HL-60 (cell line): Measurements from ENCODE around the gene PLEKHB2.

Source experiments
- DNase-seq, 2 experiments: peaks; one replicate each; pipeline ENCODE4 v3.0.0-alpha.2; 2010 to 2020; ENCODE audit warnings: low read depth in 1 of 2, low spot score in 1 of 2
- H3K27ac ChIP-seq: fragments of 250-450 bp; sonication (Bioruptor Pico); replicated peaks from 2 replicates; pipeline ENCODE4 v1.5.1; 2020; ENCODE audit warnings: mild to moderate bottlenecking, moderate library complexity
- H3K27me3 ChIP-seq: fragments of 250-450 bp; sonication (Bioruptor Pico); 2 replicates; pipeline ENCODE4 v1.5.1; 2021; ENCODE audit warnings: mild to moderate bottlenecking, moderate library complexity; ENCODE audit not compliant: insufficient read depth, poor library complexity, severe bottlenecking
- H3K4me3 ChIP-seq: replicated peaks from 2 replicates; pipeline ENCODE4 v1.5.1; 2011; ENCODE audit warnings: mild to moderate bottlenecking, control low read depth, low read length; ENCODE audit not compliant: insufficient read depth
- GABPA ChIP-seq: IDR thresholded peaks from 2 replicates; pipeline ENCODE4 v1.6.1; 2012; ENCODE audit warnings: low read depth
- POLR2AphosphoS5 ChIP-seq: IDR thresholded peaks from 2 replicates; pipeline ENCODE4 v1.6.1; 2012; ENCODE audit warnings: low read depth
- SPI1 ChIP-seq: IDR thresholded peaks from 2 replicates; pipeline ENCODE4 v1.6.1; 2012; ENCODE audit warnings: low read depth, mild to moderate bottlenecking, borderline replicate concordance
- TF ChIP-seq, protein P1 (sequence below): IDR thresholded peaks from 2 replicates; pipeline ENCODE4 v1.6.1; 2012; ENCODE audit warnings: low read depth; ENCODE audit not compliant: insufficient replicate concordance
- TF ChIP-seq, protein P2 (sequence below): IDR thresholded peaks from one replicate; pipeline ENCODE4 v1.5.1; 2011; ENCODE audit warnings: low read length, control low read depth, inconsistent platforms; ENCODE audit not compliant: insufficient read depth

Gene PLEKHB2

DNA sequence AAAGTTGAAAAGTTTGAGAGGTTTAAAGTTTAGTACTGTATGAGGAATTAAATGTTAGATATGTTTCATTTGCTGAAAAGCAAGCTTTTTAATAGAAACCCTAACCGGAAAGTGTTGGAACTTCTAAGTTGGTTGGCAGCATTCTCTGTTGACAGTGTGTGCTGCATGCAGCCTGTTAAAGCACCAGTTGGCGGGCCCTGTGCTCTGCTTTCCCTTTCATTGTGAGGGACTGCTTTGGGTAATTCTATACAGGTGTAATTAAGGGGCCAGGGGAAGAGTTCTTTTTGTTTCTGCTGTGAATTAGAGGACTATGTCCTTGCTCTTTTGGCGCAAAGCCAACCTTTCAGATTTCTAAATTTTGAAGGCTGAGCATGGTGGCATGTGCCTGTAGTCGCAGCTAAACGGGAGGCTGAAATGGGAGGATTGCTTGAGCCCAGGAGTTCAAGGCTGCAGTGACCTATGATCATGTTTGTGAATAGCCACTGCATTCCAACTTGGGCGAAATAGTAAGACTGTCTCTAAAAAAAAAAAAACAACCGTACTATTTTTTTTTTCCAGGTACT lies 20.1 kb downstream of the PLEKHB2 start:
- H3K27me3 ChIP-seq, result no peaks in the 10 kb centered on the region
- no peak overlapping the region for H3K27ac ChIP-seq
- no peak for DNase-seq
- TF ChIP-seq GABPA, result no peak
- TF ChIP-seq POLR2AphosphoS5, result no peak
- TF ChIP-seq, protein P1, sequence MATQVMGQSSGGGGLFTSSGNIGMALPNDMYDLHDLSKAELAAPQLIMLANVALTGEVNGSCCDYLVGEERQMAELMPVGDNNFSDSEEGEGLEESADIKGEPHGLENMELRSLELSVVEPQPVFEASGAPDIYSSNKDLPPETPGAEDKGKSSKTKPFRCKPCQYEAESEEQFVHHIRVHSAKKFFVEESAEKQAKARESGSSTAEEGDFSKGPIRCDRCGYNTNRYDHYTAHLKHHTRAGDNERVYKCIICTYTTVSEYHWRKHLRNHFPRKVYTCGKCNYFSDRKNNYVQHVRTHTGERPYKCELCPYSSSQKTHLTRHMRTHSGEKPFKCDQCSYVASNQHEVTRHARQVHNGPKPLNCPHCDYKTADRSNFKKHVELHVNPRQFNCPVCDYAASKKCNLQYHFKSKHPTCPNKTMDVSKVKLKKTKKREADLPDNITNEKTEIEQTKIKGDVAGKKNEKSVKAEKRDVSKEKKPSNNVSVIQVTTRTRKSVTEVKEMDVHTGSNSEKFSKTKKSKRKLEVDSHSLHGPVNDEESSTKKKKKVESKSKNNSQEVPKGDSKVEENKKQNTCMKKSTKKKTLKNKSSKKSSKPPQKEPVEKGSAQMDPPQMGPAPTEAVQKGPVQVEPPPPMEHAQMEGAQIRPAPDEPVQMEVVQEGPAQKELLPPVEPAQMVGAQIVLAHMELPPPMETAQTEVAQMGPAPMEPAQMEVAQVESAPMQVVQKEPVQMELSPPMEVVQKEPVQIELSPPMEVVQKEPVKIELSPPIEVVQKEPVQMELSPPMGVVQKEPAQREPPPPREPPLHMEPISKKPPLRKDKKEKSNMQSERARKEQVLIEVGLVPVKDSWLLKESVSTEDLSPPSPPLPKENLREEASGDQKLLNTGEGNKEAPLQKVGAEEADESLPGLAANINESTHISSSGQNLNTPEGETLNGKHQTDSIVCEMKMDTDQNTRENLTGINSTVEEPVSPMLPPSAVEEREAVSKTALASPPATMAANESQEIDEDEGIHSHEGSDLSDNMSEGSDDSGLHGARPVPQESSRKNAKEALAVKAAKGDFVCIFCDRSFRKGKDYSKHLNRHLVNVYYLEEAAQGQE, result no peak
- TF ChIP-seq SPI1, result no peak
- TF ChIP-seq, protein P2, sequence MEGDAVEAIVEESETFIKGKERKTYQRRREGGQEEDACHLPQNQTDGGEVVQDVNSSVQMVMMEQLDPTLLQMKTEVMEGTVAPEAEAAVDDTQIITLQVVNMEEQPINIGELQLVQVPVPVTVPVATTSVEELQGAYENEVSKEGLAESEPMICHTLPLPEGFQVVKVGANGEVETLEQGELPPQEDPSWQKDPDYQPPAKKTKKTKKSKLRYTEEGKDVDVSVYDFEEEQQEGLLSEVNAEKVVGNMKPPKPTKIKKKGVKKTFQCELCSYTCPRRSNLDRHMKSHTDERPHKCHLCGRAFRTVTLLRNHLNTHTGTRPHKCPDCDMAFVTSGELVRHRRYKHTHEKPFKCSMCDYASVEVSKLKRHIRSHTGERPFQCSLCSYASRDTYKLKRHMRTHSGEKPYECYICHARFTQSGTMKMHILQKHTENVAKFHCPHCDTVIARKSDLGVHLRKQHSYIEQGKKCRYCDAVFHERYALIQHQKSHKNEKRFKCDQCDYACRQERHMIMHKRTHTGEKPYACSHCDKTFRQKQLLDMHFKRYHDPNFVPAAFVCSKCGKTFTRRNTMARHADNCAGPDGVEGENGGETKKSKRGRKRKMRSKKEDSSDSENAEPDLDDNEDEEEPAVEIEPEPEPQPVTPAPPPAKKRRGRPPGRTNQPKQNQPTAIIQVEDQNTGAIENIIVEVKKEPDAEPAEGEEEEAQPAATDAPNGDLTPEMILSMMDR, result no peak
- no peak overlapping the region for H3K4me3 ChIP-seq

DNA sequence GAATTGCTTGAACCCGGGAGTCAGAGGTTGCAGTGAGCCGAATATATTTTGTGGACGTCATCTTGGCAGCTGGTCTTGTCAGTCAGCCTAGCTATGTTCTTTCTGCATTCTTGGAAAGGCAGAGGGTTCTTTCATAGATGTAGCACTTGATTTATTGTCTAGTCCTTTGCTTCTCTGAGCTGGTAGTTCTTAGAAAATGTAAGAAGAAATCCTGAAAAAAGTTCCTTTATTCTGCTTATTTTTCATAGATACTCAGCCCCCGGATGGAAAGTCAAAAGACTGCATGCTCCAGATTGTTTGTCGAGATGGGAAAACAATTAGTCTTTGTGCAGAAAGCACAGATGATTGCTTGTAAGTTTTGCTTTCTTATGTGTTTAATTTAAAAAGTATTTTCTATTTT lies 21.3 kb downstream of the PLEKHB2 start:
- no peak for TF ChIP-seq POLR2AphosphoS5
- no peak for TF ChIP-seq GABPA
- TF ChIP-seq, protein P1, result no peak
- TF ChIP-seq SPI1, result no peak
- TF ChIP-seq, protein P2, result no peak
- no peak overlapping the region for H3K4me3 ChIP-seq
- no peak for DNase-seq

DNA sequence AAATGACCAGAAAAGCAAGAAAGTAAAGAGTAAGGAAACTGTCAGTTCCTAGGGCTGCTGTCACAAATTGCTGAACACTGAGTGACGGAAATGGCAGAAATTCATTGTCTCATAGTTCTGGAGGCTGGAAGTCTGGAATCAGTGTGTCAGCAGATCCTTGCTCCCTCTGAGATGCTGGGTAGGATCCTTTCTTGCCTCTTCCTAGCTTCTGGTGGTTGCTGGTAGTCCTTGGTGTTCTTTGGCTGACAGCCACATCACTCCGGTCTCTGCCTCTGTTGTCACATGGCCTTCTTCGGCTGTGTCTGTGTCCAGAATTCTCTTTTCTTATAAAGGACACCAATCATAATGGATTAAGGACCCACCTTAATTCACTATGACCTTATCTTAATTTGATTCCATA lies 21.9 kb downstream of the PLEKHB2 start:
- no peak overlapping the region for H3K4me3 ChIP-seq
- no peak for DNase-seq

More for the DNA sequence above, 21.3 kb downstream of the PLEKHB2 start:
- Histone ChIP-seq H3K27ac (no peak overlapping the region), H3K27me3 (no peaks in the 10 kb centered on the region)

More for the DNA sequence above, 21.9 kb downstream of the PLEKHB2 start:
- Histone ChIP-seq H3K27me3 (no peaks in the 10 kb centered on the region), H3K27ac (no peak overlapping the region)
- TF ChIP-seq POLR2AphosphoS5 (no peak), SPI1 (no peak), GABPA (no peak)
- TF ChIP-seq, protein P2, result no peak
- TF ChIP-seq, protein P1, result no peak
